Colon (tissue), 2 donors: ENCODE data around the gene PRKCH.

Source experiments
- FAIRE-seq: peaks from 2 replicates; lab custom pipeline; 2012; peaks lifted over from hg19 to GRCh38; lab: Jason Lieb, UNC
- donor health status: control.
- donor health status: control.

The PRKCH gene

GRCh38 chr14:61591862-61592261 lies 270.5 kb downstream of the PRKCH start:
- FAIRE-seq, result no peak

DNA sequence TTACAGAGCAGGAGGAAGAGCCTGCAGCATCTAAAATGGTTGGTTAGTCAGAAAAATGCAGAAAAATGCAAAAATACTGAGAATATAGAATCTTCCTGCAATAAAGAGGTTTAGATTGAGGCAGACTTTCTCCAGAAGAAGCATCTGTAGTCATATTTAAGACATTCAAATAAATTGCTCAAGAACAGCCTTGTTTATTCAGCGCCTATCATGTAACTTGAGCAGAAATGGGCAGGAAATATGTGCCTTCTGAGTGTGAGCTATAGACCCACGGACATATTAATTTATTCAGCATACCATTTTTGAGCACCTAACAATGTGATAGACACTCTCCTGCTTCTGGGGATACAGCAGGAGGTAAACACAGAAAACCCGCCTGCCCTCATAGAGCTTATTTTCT lies 272.0 kb downstream of the PRKCH start:
- no peak for FAIRE-seq

GRCh38 chr14:61596990-61597389 lies 275.6 kb downstream of the PRKCH start:
- no peak for FAIRE-seq

GRCh38 chr14:61598980-61599379 lies 277.6 kb downstream of the PRKCH start:
- no peak for FAIRE-seq

DNA sequence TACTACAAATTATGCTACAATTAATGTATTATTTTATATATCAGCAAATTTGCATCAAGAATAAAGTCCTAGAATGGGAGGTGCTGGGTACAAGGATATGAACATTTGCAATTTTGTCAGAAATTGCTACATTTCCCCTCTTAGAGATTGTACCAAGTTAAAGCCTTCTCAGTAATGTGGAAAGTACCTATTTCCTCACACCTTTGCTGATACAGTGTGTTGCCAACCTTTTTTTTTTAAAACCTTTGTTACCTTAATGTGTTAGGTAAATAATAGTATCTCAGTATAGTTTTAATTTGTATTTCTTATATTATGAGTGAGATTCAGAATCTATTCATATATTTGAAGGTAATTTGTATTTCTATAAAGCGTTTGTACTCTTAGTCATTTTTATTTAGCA lies 278.6 kb downstream of the PRKCH start:
- FAIRE-seq, result no peak
